HepG2 (cell line): Measurements from ENCODE around the gene C2orf49. TPM values are rescaled to one million over a fixed set of nuclear protein-coding genes. Genes with fewer than 3 reads are reported as not detected.
A peak's percentile ranks its signal among the peaks of the same experiment; 100 is the strongest.

ENCODE experiments used
- ATAC-seq: fragments of 200-7000 bp; cut with Tn5 transposase; 3 replicates; pipeline ENCODE4 v1.9.1; 2020; ENCODE audit warnings: mild to moderate bottlenecking, moderate library complexity
- BruUV-seq: library from RNA; stranded (reverse); fragments of 400-500 nt; replicated peaks from 2 replicates; lab custom pipeline; 2021; lab: Mats Ljungman, UMichigan
- CTCF ChIA-PET: fragments of 300-600 bp; formaldehyde crosslinking; extraction: SDS; loops from one replicate; lab custom pipeline; 2021; ENCODE audit warnings: low total read pairs, inconsistent platforms, low intra/inter-chr PET ratio; lab: Yijun Ruan, JAX
- POLR2A ChIA-PET: fragments of 350-600 bp; sonication (Branson Sonifier 250); formaldehyde crosslinking; loops from one replicate; lab custom pipeline; 2020; ENCODE audit warnings: antibody characterized with exemption, inconsistent platforms; lab: Yijun Ruan, JAX
- DNase-seq: peaks from one replicate; pipeline ENCODE4 v3.0.0-alpha.2; 2015; ENCODE audit warnings: low spot score
- FAIRE-seq: peaks from 3 replicates; lab custom pipeline; 2011; peaks lifted over from hg19 to GRCh38; lab: Jason Lieb, UNC
- H2AFZ ChIP-seq: one replicate; pipeline ENCODE4 v1.6.1; 2011; ENCODE audit warnings: low read length, inconsistent platforms
- H3K27ac ChIP-seq: fragments of 300-600 bp; 3 replicates; pipeline ENCODE4 v1.8.0; 2011; ENCODE audit warnings: mixed run types, mild to moderate bottlenecking, mixed read lengths, low read length, inconsistent platforms; ENCODE audit not compliant: insufficient read depth; ENCODE audit errors: extremely low read length
- H3K27me3 ChIP-seq, 2 experiments: fragments of 200-600 bp in 1 of 2; 2 replicates in 1 of 2; 3 replicates in 1 of 2; pipeline versions ENCODE4 v1.6.0 to v1.8.0; 2011; ENCODE audit warnings: low read length in 2 of 2, mild to moderate bottlenecking in 2 of 2, moderate library complexity in 2 of 2, inconsistent platforms in 1 of 2; ENCODE audit not compliant: insufficient read depth in 2 of 2, control insufficient read depth in 1 of 2
- H3K36me3 ChIP-seq, 2 experiments: fragments of 200-600 bp in 1 of 2; replicated peaks in 1 of 2; 2 replicates in 1 of 2; 3 replicates in 1 of 2; pipeline versions ENCODE4 v1.5.1 to v1.8.0; 2011; ENCODE audit warnings: low read length in 2 of 2, inconsistent platforms in 1 of 2; ENCODE audit not compliant: insufficient read depth in 2 of 2, control insufficient read depth in 1 of 2
- H3K4me1 ChIP-seq: 2 replicates; pipeline ENCODE4 v1.5.1; 2012; ENCODE audit warnings: low read length, inconsistent platforms; ENCODE audit not compliant: insufficient read depth
- H3K4me2 ChIP-seq: 2 replicates; pipeline ENCODE4 v1.6.0; 2011; ENCODE audit warnings: low read depth, low read length, inconsistent platforms
- H3K4me3 ChIP-seq, 3 experiments: fragments of 200-600 bp in 1 of 3; sonication (generic), shearing (Covaris generic) in 1 of 3; replicated peaks in 1 of 3; 2 replicates each; pipeline ENCODE4 v1.5.1; 2011 to 2016; ENCODE audit warnings: low read length in 3 of 3, inconsistent platforms in 2 of 3, low read depth in 2 of 3, mild to moderate bottlenecking in 2 of 3, control low read depth in 1 of 3, mixed read lengths in 1 of 3; ENCODE audit not compliant: insufficient read depth in 1 of 3
- H3K79me2 ChIP-seq: one replicate; pipeline ENCODE4 v1.6.1; 2011; ENCODE audit warnings: low read length, inconsistent platforms; ENCODE audit not compliant: insufficient read depth
- H3K9ac ChIP-seq: 2 replicates; pipeline ENCODE4 v1.6.0; 2011; ENCODE audit warnings: mild to moderate bottlenecking, low read depth, low read length, inconsistent platforms; ENCODE audit not compliant: insufficient read depth
- H3K9me3 ChIP-seq: 2 replicates; pipeline ENCODE4 v1.5.1; 2012; ENCODE audit warnings: mild to moderate bottlenecking, low read length
- H4K20me1 ChIP-seq: 2 replicates; pipeline ENCODE4 v1.6.0; 2011; ENCODE audit warnings: inconsistent platforms, mild to moderate bottlenecking, low read length, moderate library complexity; ENCODE audit not compliant: insufficient read depth
- RARA ChIP-seq: IDR thresholded peaks from 2 replicates; pipeline ENCODE4 v1.6.1; 2016; ENCODE audit warnings: missing genetic modification reagents, missing compliant biosample characterization
- TEAD3 ChIP-seq: optimal IDR thresholded peaks from 2 replicates; pipeline ENCODE3; 2016; ENCODE audit warnings: borderline replicate concordance
- WGBS: methylation state at CpG from one replicate; pipeline ENCODE4 v1.1.6; 2017; ENCODE audit warnings: low lambda C conversion rate; 5-methylcytosine and 5-hydroxymethylcytosine counted together
- in situ Hi-C: cut with HindIII; loops from 2 replicates; pipeline ENCODE4 v1.10.0; 2017; ENCODE audit warnings: low pct_unique_long_range_greater_than_20kb; ENCODE audit not compliant: extremely low pct_ligation_motif_present
- intact Hi-C: fragments of 100-400 bp; cut with micrococcal nuclease; formaldehyde crosslinking; loops from one replicate; pipeline ENCODE4 v1.10.0; 2022; ENCODE audit not compliant: unreplicated experiment
- polyA plus RNA-seq, 8 experiments: library from polyadenylated mRNA; depleted of rRNA in 3 of 8; stranded (reverse) in 7 of 8; unstranded in 1 of 8; fragments of >200 nt; fragmentation: Illumina TruSeq in 4 of 8; extraction: Trizol in 4 of 8; gene quantifications; 2 replicates each; pipeline versions ENCODE4 v1.2.1 to v1.2.3, GENCODE V29; 2011 to 2016; ENCODE audit warnings: low read depth in 4 of 8, missing spikeins in 1 of 8, mixed read lengths in 1 of 8; ENCODE audit not compliant: insufficient read depth in 1 of 8
- total RNA-seq, 5 experiments: library from RNA; depleted of rRNA; stranded (reverse); fragments of >200 nt; fragmentation: Illumina TruSeq; extraction: Trizol; gene quantifications; 2 replicates each; pipeline ENCODE4 v1.2.3, GENCODE V29; 2016; ENCODE audit warnings: low read depth in 1 of 5
- TF ChIP-seq, protein P1 (sequence below): sonication (generic); formaldehyde crosslinking; IDR thresholded peaks from 2 replicates; pipeline ENCODE4 v1.4.0; 2020; ENCODE audit warnings: missing genetic modification reagents
- TF ChIP-seq, protein P2 (sequence below): IDR thresholded peaks from 2 replicates; pipeline ENCODE4 v1.6.1; 2012; ENCODE audit warnings: low read length, improper control_type of control experiment

C2orf49 gene
- total and polyA plus RNA-seq, 2 of the 13 experiments (the other 11 are each of a cell fraction or from before 2014, with no cell fraction given): 24.7 to 28.8 TPM

DNA sequence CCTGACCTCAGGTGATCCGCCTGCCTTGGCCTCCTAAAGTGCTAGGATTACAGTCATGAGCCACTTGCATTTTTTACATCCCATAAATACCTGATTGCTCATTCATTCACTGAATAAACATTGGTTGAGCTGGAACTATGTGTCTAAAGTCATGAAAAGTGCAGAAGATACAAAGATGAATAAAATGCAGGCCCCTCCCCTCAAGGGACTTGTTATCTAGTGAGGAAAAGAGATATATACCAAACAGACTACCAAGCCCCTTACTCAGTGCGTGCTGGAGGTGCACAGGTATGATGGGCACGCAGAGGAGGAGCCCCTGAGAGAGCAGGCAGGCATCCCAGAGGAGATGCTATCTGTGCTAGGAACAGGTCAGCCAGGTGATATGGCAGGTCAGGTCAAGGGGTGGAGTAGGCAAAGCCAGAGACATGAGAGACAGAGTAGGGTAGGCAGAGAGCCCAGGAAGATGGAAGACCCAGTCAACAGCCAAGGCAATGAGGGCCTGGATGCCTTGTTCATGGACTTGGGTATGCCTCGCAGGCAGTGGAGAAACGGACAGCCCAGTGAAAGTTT is 53.8 kb downstream of the C2orf49 start:
- Histone ChIP-seq H3K4me1 (peaks cover 65% of the 10 kb centered on the region), H3K36me3 (peaks cover 0 to 4% of the 10 kb centered on the region in 2 experiments; a peak in 3 of 5 replicates), H3K4me2 (peak overlapping the region; percentile 5; the same call in 1 of the 2 replicates), H3K27ac (no peak overlapping the region), H2AFZ (no peak overlapping the region), H3K79me2 (peaks cover 25% of the 10 kb centered on the region), H3K9me3 (no peaks in the 10 kb centered on the region), H3K4me3 (no peak overlapping the region), H4K20me1 (no peaks in the 10 kb centered on the region), H3K9ac (no peak overlapping the region), H3K27me3 (no peaks in the 10 kb centered on the region)
- ChIA-PET CTCF (no interaction called here), POLR2A (interaction anchor here (1.0 kb wide), 1 partner anchor 132 kb away, joined by 3 read pairs; no protein-coding TSS in a partner anchor)
- peak; percentile 45 for TF ChIP-seq TEAD3 (CRISPR knock-in tag)
- TF ChIP-seq, protein P1, sequence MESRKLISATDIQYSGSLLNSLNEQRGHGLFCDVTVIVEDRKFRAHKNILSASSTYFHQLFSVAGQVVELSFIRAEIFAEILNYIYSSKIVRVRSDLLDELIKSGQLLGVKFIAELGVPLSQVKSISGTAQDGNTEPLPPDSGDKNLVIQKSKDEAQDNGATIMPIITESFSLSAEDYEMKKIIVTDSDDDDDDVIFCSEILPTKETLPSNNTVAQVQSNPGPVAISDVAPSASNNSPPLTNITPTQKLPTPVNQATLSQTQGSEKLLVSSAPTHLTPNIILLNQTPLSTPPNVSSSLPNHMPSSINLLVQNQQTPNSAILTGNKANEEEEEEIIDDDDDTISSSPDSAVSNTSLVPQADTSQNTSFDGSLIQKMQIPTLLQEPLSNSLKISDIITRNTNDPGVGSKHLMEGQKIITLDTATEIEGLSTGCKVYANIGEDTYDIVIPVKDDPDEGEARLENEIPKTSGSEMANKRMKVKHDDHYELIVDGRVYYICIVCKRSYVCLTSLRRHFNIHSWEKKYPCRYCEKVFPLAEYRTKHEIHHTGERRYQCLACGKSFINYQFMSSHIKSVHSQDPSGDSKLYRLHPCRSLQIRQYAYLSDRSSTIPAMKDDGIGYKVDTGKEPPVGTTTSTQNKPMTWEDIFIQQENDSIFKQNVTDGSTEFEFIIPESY (CRISPR knock-in tag): 0 out of 2 replicates have a peak, but pooled peaks have one; percentile 24
- peak; percentile 58 for TF ChIP-seq RARA (CRISPR knock-in tag)
- TF ChIP-seq, protein P2, sequence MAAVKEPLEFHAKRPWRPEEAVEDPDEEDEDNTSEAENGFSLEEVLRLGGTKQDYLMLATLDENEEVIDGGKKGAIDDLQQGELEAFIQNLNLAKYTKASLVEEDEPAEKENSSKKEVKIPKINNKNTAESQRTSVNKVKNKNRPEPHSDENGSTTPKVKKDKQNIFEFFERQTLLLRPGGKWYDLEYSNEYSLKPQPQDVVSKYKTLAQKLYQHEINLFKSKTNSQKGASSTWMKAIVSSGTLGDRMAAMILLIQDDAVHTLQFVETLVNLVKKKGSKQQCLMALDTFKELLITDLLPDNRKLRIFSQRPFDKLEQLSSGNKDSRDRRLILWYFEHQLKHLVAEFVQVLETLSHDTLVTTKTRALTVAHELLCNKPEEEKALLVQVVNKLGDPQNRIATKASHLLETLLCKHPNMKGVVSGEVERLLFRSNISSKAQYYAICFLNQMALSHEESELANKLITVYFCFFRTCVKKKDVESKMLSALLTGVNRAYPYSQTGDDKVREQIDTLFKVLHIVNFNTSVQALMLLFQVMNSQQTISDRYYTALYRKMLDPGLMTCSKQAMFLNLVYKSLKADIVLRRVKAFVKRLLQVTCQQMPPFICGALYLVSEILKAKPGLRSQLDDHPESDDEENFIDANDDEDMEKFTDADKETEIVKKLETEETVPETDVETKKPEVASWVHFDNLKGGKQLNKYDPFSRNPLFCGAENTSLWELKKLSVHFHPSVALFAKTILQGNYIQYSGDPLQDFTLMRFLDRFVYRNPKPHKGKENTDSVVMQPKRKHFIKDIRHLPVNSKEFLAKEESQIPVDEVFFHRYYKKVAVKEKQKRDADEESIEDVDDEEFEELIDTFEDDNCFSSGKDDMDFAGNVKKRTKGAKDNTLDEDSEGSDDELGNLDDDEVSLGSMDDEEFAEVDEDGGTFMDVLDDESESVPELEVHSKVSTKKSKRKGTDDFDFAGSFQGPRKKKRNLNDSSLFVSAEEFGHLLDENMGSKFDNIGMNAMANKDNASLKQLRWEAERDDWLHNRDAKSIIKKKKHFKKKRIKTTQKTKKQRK: no peak
- no TSS peak for BruUV-seq
- in situ Hi-C loops: no loop called here
- ATAC-seq (no peak), DNase-seq (peak; percentile 73), FAIRE-seq (no peak)
- WGBS: 88% methylated on average over 5 of the region's 5 CpGs
- intact Hi-C loops: no loop called here
